HG03139 (cell line): ENCODE results near the gene HPCAL4.

ENCODE experiments used
- ATAC-seq: cut with Tn5 transposase; IDR thresholded peaks from one replicate; pipeline ENCODE4 v1.9.1; 2021; ENCODE audit not compliant: unreplicated experiment

Gene HPCAL4

DNA sequence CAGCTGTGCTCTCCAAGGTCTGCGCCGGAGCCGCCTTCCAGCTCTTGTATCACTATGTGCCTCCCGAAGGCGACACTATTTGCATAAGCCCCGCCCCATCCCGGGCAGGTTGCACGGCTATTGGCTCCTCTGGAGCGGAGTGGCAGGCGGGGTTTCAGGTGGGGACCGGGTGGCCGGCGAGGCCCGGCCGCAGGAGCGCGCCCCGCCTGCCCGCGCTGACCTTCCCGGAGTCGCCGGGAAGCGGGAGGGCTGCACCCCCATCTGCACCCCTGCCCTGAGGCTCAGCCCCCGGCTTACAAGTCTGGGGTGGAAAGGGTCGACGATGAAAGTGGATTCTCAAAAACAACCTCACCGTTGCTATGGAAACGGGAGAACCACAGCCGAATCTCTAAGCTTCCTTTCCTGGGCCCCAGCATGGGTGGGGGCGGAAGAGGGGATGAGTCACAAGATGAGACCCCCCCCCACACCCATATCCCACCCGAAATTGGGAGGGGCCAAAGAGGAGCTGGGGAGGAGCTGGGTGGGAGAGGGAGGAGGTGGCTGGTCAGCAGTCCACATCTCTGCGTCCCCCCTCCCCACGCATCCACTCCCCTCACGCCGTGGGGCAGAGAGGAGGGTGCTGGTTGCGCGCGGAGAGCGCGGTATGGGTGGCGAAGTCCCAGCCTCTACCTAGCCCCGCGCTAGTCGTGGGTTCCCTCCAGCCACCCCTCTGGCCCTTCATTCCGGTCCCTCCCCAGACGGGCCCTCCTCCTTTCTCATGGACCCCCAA, at the start of gene HPCAL4:
HPCAL4 (minus strand) TSS at position 51 of the 769 bp plus-strand sequence. CDS start 6,830 bp downstream, outside the sequence.
- peak; percentile 77 for ATAC-seq

DNA sequence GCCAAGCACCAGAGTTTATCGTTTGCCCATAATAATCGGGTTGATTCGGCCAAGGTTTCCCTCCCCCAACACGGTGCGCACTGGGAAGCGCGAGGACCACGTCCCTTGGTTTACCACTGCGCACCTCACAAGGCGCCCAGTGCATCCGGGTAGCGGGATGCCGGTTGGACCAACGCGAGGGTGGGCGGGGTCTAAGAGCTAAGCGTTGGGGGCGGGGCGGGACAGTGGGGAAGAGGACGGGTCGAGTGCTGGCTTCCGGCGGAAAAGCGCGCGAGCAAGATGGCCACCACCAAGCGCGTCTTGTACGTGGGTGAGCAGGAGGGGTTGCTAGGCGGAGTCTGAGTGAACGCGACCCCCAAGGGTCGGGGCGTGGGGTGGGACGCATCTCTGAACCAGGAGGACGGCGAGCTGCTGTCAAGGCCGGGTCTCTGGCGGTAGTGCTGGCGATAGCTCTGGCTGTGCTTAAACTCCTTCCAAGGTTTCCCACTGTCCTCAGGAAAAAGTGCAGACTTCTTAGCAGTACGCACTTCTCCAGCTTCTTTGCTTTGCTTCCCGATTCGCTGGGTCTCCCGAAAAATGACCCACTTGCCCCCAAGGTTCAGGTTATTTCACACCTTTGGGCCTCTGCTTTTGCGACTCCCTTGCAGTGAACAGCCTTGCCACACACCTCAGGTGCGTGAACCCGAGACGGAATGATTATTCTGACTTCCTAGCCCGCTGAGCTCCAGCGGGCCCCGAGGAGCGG, 47.6 kb upstream of the HPCAL4 start, which contains the start of gene PPIE:
PPIE (plus strand) TSS at position 261 of the 745 bp plus-strand sequence; CDS start at position 280, 19 bp downstream.
- peak; percentile 79 for ATAC-seq

- ATAC-seq: no peak
Observed at GRCh38 chr1:39737546-39738169, 46.4 kb upstream of the HPCAL4 start.

- no peak for ATAC-seq
Observed at GRCh38 chr1:39735731-39736130, 44.5 kb upstream of the HPCAL4 start.

DNA sequence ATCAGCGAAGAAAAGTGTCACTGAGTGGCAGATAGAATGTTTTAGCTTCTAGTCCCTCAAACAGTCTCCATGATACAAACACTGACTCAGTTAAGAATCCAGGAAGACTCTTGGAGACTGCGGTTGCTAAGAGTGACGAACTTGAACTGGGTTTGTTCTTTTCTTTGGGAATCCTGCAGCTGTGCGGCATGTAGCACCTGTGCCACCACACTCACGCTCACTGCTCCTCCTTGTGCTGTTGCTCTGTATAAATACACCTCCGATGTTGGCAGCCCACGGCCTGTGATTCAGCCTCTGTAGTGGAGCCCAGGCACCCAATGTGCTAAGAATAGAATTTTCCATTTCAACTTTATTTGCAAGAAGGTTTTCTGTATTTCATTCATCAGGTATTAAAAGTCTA, 41.9 kb upstream of the HPCAL4 start:
- ATAC-seq: no peak

DNA sequence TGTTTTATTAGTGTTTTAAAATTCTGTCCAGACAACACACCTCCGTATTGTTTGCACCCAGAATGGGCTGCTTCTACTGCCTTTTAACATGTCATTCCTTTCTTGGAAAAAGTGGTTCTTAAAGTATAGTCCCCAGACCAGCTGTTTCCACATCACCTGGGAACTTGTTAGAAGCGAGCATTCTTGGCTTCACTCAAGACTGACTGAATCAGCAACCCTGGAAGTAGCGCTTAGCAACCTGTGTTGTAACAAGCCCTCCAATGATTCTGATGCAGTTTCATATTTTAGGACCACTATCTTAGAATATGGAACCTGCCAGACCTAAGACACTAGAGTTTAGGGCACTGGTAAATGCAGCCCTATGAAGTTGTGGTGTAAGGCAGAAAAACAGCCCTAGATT, 41.5 kb upstream of the HPCAL4 start:
- no peak for ATAC-seq

GRCh38 chr1:39729842-39730241, 38.6 kb upstream of the HPCAL4 start:
- ATAC-seq: no peak

DNA sequence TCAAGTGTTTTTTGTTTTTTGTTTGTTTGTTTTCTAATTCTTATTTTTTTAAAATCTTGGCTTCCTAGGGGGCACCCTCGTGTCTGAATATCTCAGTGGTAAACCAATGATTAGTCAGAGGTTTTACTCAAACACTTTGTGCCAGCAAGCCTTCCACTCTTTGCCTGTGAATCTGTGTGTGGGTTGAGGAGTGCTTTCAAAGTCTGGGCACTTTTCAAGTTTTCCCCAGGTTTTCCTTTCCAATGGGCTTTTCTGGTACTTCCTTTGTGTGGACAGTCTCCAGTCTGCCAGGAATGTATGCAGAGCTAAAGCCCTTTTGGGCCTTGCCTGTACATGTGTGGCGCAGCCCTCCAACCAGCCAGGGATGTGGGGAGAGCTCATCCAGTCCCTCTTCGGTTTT, 37.8 kb upstream of the HPCAL4 start:
- ATAC-seq: no peak

GRCh38 chr1:39727932-39728317, 36.7 kb upstream of the HPCAL4 start:
- ATAC-seq: no peak

DNA sequence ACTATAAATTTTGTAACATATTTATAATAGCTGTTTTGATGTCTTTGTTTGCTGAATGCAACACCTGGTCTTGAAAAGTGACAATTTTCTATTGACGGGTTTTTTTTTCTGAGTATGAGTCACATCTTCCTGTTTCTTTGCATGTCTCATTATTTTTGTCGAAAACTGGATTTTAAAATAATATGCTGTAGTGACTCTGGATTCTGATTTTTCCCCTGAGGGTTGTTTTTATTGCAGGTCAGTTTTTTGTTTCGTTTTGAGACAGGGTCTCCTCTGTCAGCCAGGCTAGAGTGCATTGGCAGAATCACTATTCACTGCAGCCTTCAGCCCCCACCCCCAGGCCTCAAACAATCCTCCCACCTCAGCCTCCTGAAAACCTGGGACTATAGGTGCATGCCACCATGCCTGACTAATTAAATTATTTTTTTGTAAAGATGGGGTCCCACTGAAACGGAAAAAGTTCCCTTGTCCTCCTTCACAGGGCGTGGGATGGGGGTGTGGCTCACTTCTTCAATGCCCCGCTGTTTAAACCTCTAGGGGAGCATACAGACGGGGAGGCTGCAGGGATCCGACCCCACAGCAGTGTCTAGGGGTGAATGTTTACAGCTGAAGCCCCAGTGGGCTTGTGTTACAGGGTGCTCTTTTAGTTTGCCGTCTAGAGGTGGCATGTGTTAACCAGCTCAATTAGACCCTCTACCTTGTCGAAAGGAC, 36.1 kb upstream of the HPCAL4 start:
- no peak for ATAC-seq

DNA sequence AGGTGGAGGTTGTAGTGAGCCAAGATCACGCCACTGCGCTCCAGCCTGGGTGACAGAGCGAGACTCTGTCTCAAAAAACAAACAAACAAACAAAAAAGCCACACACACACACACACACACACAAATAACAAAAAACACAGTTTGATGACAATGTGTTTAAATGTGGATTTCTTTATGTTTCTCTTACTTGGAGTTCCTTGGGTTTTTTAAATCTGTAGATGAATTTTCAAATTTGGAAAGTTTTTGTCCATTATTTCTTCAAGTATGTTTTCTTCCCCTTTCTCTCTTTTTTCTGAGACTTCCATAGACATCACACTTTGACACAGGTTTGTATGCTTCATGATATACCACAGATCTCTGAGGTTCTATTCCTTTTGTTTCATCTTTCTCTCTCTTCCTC, 35.4 kb upstream of the HPCAL4 start:
- ATAC-seq: no peak

GRCh38 chr1:39722495-39722894, 31.3 kb upstream of the HPCAL4 start:
- ATAC-seq: no peak

DNA sequence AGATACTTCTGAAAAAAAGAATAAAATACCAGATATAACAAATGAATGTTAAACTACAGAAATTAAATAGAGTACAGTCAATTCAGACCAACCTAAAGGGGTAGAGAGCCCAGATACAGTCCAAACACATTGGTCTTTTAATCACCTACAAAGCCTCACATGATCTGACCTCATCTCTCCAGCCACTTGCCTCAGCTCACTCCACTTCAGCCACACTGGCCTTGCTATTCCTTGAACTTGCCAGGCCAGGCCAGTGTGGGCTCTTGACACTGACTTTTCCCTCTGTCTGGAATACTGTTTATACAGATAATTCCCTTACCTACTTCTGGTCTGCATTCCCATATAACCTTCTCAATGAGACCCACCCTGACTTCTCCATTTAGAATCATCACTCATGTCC, 30.4 kb upstream of the HPCAL4 start:
- ATAC-seq: no peak

DNA sequence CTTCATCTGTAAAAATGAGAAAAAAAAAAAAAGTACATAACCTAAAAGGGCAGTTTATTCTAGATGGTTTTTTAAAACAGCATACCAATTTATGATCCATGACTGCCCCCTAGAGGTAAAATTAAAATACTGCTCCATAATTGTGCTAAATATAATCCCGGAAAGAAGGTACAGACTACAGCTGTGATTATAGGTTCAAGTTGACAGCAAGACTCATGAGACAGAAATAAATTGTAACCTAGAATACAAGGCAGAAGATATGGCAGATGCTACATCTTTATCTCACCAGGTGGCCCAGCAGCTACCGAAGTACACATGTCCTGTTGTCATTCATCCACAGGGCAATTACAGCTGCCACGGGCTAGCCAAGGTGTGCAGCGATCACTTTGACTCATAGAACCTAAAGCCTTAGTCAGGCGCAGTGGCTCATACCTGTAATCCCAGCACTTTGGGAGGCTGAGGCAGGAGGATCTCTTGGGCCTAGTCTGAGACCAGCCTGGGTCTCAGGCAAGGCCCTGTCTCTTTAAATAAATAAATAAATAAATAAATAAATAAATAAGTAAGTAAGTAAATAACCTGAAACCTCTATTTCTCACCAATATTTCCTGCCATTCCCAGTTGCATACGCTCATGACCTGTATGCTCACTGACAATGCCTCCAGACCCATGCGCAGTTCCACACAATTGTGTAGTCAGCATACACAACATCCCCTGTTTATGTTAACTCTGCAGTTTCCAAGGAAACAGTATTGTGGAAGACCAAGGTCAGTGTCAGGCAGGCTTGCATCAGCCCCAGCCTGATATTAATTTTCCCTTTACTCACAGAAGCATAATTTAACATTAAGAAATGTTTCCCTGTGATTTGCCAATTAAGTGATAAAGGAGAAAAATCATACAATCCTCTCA, 29.1 kb upstream of the HPCAL4 start:
- ATAC-seq: no peak

- ATAC-seq: no peak
Observed at GRCh38 chr1:39717809-39718208, 26.6 kb upstream of the HPCAL4 start.

GRCh38 chr1:39713557-39713956, 22.3 kb upstream of the HPCAL4 start:
- no peak for ATAC-seq

- no peak for ATAC-seq
Observed at GRCh38 chr1:39711966-39712340, 20.7 kb upstream of the HPCAL4 start.

DNA sequence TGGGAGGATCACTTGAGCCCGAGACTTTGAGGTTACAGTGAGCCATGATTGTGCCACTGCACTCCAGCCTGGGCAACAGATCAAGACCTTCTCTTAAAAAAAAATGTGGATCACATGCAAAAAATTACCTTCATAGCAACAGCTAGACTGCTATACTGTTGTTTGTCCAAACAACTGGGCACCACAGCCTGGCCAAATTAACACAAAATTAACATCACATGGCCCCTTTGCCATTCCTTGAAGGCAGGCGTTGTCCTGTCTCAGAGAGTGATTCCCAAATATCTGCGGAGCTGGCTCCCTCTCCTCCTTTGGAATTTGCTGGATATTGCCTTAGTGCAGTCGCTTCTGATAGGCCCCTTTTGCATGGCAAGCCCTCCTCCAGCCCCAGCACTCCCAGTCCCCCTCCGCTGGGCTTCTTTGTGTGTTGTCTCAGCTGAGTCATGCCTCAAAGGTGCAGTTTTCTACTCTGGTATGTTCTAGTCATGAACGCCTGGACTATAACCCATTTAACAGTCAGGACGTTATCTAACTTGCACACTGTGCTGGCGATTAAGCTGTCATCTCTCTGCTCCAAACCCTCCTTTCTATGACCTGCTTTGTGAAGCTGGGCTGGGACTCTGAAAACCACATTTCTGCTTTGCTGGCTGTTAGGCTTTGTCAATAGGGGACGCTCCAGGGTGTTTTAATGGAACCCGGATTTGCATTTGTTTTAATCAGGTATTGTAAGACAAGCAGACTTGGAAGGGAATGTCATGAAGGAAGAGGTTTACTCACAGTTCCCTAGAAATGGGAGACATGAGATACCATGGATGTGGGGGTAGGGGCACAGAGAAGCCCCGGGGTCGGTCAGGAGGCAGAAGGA, 20.1 kb upstream of the HPCAL4 start:
- no peak for ATAC-seq

GRCh38 chr1:39707506-39707905, 16.3 kb upstream of the HPCAL4 start:
- no peak for ATAC-seq
